Osteoblast (primary cell): ENCODE results near the gene CLSTN2. TPM values are rescaled to one million over a fixed set of nuclear protein-coding genes. Genes with fewer than 3 reads are reported as not detected.

ENCODE experiments used
- DNase-seq: peaks from one replicate; pipeline ENCODE4 v3.0.0; 2011; ENCODE audit warnings: low spot score, mixed read lengths; ENCODE audit not compliant: insufficient read length; ENCODE audit errors: missing footprints
- H2AFZ ChIP-seq: 2 replicates; pipeline ENCODE4 v1.6.0; 2011; ENCODE audit warnings: mild to moderate bottlenecking, low read length
- H3K27ac ChIP-seq: 2 replicates; pipeline ENCODE4 v1.5.1; 2011; ENCODE audit warnings: mild to moderate bottlenecking, low read depth, low read length, moderate library complexity
- H3K27me3 ChIP-seq: 2 replicates; pipeline ENCODE4 v1.6.0; 2012; ENCODE audit warnings: mild to moderate bottlenecking, control low read depth, inconsistent platforms, low read length, moderate library complexity; ENCODE audit not compliant: insufficient read depth
- H3K36me3 ChIP-seq: 2 replicates; pipeline ENCODE4 v1.5.1; 2011; ENCODE audit warnings: mild to moderate bottlenecking, low read length, control low read depth, moderate library complexity; ENCODE audit not compliant: insufficient read depth
- H3K4me1 ChIP-seq: 2 replicates; pipeline ENCODE4 v1.5.1; 2011; ENCODE audit warnings: mild to moderate bottlenecking, low read length, control low read depth, moderate library complexity; ENCODE audit not compliant: insufficient read depth
- H3K4me2 ChIP-seq: 2 replicates; pipeline ENCODE4 v1.6.0; 2011; ENCODE audit warnings: mild to moderate bottlenecking, low read length; ENCODE audit not compliant: insufficient read depth
- H3K4me3 ChIP-seq: fragments of 200-600 bp; sonication (generic); 3 replicates; pipeline ENCODE4 v1.5.1; 2012; ENCODE audit warnings: mild to moderate bottlenecking, low read length, inconsistent platforms; ENCODE audit not compliant: insufficient read depth
- H3K79me2 ChIP-seq: 2 replicates; pipeline ENCODE4 v1.6.0; 2012; ENCODE audit warnings: mild to moderate bottlenecking, low read length, control low read depth, inconsistent platforms; ENCODE audit not compliant: insufficient read depth
- H3K9me3 ChIP-seq: 2 replicates; pipeline ENCODE4 v1.5.1; 2011; ENCODE audit warnings: low read depth, low read length, control low read depth
- H4K20me1 ChIP-seq: 2 replicates; pipeline ENCODE4 v1.6.0; 2012; ENCODE audit warnings: mild to moderate bottlenecking, low read length, control low read depth; ENCODE audit not compliant: insufficient read depth
- CTCF ChIP-seq: IDR thresholded peaks from 2 replicates; pipeline ENCODE4 v1.5.1; 2011; ENCODE audit warnings: mild to moderate bottlenecking, low read depth, low read length, moderate library complexity; ENCODE audit errors: extremely low read depth
- total RNA-seq: library from RNA; depleted of rRNA; stranded (reverse); fragments of >200 nt; gene quantifications from 2 replicates; pipeline ENCODE4 v1.2.3, GENCODE V29; 2012

CLSTN2 gene
- total RNA-seq, 1 donor, result under 0.01 TPM

- no peaks in the 10 kb centered on the region for H3K79me2 ChIP-seq
- no peak for TF ChIP-seq CTCF
- H3K36me3 ChIP-seq, result no peaks in the 10 kb centered on the region
- no peak overlapping the region for H2AFZ ChIP-seq
- no peak overlapping the region for H3K27ac ChIP-seq
- H3K9me3 ChIP-seq, result no peaks in the 10 kb centered on the region
- no peak overlapping the region for H3K4me3 ChIP-seq
- no peak overlapping the region for H3K4me2 ChIP-seq
- H4K20me1 ChIP-seq, result no peaks in the 10 kb centered on the region
- H3K4me1 ChIP-seq, result no peaks in the 10 kb centered on the region
- H3K27me3 ChIP-seq, result peaks cover 18% of the 10 kb centered on the region
- no peak for DNase-seq
Measured at GRCh38 chr3:139930211-139930610, 4.8 kb upstream of the CLSTN2 start.

GRCh38 chr3:139933766-139934165 is 1.2 kb upstream of the CLSTN2 start:
- no peak overlapping the region for H3K4me3 ChIP-seq

GRCh38 chr3:139934613-139935015 is 371 bp upstream of the CLSTN2 start:
- Histone ChIP-seq H3K4me3 (peak overlapping the region; percentile 33), H3K27ac (no peak overlapping the region), H3K4me2 (peak overlapping the region; percentile 43), H3K27me3 (peaks cover 39% of the 10 kb centered on the region), H3K9me3 (no peaks in the 10 kb centered on the region), H4K20me1 (no peaks in the 10 kb centered on the region), H3K36me3 (no peaks in the 10 kb centered on the region), H3K4me1 (no peaks in the 10 kb centered on the region), H3K79me2 (no peaks in the 10 kb centered on the region), H2AFZ (no peak overlapping the region)
- TF ChIP-seq CTCF, result no peak
- no peak for DNase-seq

More at GRCh38 chr3:139933766-139934165, 1.2 kb upstream of the CLSTN2 start:
- Histone ChIP-seq H3K4me2 (no peak overlapping the region), H3K79me2 (no peaks in the 10 kb centered on the region), H4K20me1 (no peaks in the 10 kb centered on the region), H2AFZ (no peak overlapping the region), H3K4me1 (no peaks in the 10 kb centered on the region), H3K36me3 (no peaks in the 10 kb centered on the region), H3K9me3 (no peaks in the 10 kb centered on the region), H3K27ac (no peak overlapping the region), H3K27me3 (peaks cover 39% of the 10 kb centered on the region)
- TF ChIP-seq CTCF, result no peak
- no peak for DNase-seq

GRCh38 chr3:139935866-139936817 is 1.2 kb downstream of the CLSTN2 start:
- H3K36me3 ChIP-seq, result no peaks in the 10 kb centered on the region
- H3K27ac ChIP-seq, result no peak overlapping the region
- no peaks in the 10 kb centered on the region for H4K20me1 ChIP-seq
- no peak overlapping the region for H2AFZ ChIP-seq
- no peaks in the 10 kb centered on the region for H3K79me2 ChIP-seq
- no peak for TF ChIP-seq CTCF
- H3K4me2 ChIP-seq, result no peak overlapping the region
- no peaks in the 10 kb centered on the region for H3K9me3 ChIP-seq
- H3K4me1 ChIP-seq, result no peaks in the 10 kb centered on the region
- H3K27me3 ChIP-seq, result peaks cover 39% of the 10 kb centered on the region
- no peak overlapping the region for H3K4me3 ChIP-seq
- peak; percentile 86 for DNase-seq
